B cell (primary cell): ENCODE measurements around the gene GTF2H4. TPM values are rescaled to one million over a fixed set of nuclear protein-coding genes. Genes with fewer than 3 reads are reported as not detected.

ENCODE experiments used
- ATAC-seq: fragments of 200-7000 bp; cut with Tn5 transposase; one replicate; pipeline ENCODE4 v1.10.0; 2021; ENCODE audit warnings: low read depth, mild to moderate bottlenecking, moderate number of reproducible peaks, moderate library complexity
- CTCF ChIA-PET: fragments of 350-600 bp; sonication (Branson Sonifier 250); formaldehyde crosslinking; loops from one replicate; lab custom pipeline; 2021; ENCODE audit warnings: antibody characterized with exemption, inconsistent platforms; lab: Charles Lee
- POLR2A ChIA-PET: fragments of 350-600 bp; sonication (Branson Sonifier 250); formaldehyde crosslinking; loops from one replicate; lab custom pipeline; 2021; ENCODE audit warnings: antibody characterized with exemption; lab: Charles Lee
- DNase-seq: peaks from one replicate; pipeline ENCODE4 v3.0.0; 2013
- H2AFZ ChIP-seq: 2 replicates; pipeline ENCODE4 v1.6.1; 2012; ENCODE audit warnings: mild to moderate bottlenecking, low read depth, low read length; ENCODE audit not compliant: insufficient read depth, poor library complexity, severe bottlenecking
- H3K27ac ChIP-seq, 2 donors: 1 replicate in 1 of 2; 2 replicates in 1 of 2; pipeline ENCODE4 v1.5.1; 2012 to 2013; ENCODE audit warnings: low read length in 2 of 2, mild to moderate bottlenecking in 2 of 2, moderate library complexity in 1 of 2
- H3K27me3 ChIP-seq, 4 experiments: fragments of 200-600 bp in 1 of 4; sonication (generic) in 1 of 4; replicated peaks in 1 of 4; 1 replicate in 2 of 4; 2 replicates in 2 of 4; pipeline versions ENCODE4 v1.6.1 to v1.7.0; 2013 to 2016; ENCODE audit warnings: low read length in 3 of 4, mild to moderate bottlenecking in 2 of 4, mixed read lengths in 1 of 4, moderate library complexity in 1 of 4; ENCODE audit not compliant: insufficient read depth in 4 of 4, control insufficient read depth in 3 of 4; ENCODE audit errors: control extremely low read depth in 1 of 4
- H3K36me3 ChIP-seq, 2 experiments: replicated peaks in 1 of 2; 1 replicate in 1 of 2; 2 replicates in 1 of 2; pipeline versions ENCODE4 v1.6.1 to v1.7.1; 2013; ENCODE audit warnings: low read length in 1 of 2; ENCODE audit not compliant: insufficient read depth in 2 of 2, control insufficient read depth in 1 of 2; ENCODE audit errors: control extremely low read depth in 1 of 2, extremely low read depth in 1 of 2
- H3K4me1 ChIP-seq, 2 donors: fragments of 200-600 bp in 1 of 2; sonication (generic) in 1 of 2; 1 replicate in 1 of 2; 2 replicates in 1 of 2; pipeline versions ENCODE4 v1.5.1 to v1.6.1; 2013 to 2017; ENCODE audit warnings: low read length in 2 of 2; ENCODE audit not compliant: control insufficient read depth in 2 of 2, insufficient read depth in 2 of 2
- H3K4me2 ChIP-seq: replicated peaks from 2 replicates; pipeline ENCODE3; 2012; ENCODE audit warnings: mild to moderate bottlenecking, low read depth, low read length; ENCODE audit not compliant: poor library complexity, severe bottlenecking
- H3K4me3 ChIP-seq, 5 experiments: fragments of 200-600 bp in 1 of 5; sonication (generic) in 1 of 5; 1 replicate in 3 of 5; 2 replicates in 2 of 5; pipeline versions ENCODE4 v1.5.1 to v1.7.0; 2011 to 2016; ENCODE audit warnings: low read length in 4 of 5, mild to moderate bottlenecking in 4 of 5, low read depth in 2 of 5, control low read depth in 1 of 5, moderate library complexity in 1 of 5; ENCODE audit not compliant: insufficient read depth in 1 of 5; ENCODE audit errors: control extremely low read depth in 1 of 5, extremely low read depth in 1 of 5
- H3K79me2 ChIP-seq: fragments of 200-600 bp; sonication (generic); one replicate; pipeline ENCODE4 v1.6.0; 2016; ENCODE audit warnings: low read length; ENCODE audit not compliant: control insufficient read depth, insufficient read depth
- H3K9ac ChIP-seq: fragments of 200-600 bp; sonication (generic); 2 replicates; pipeline ENCODE4 v1.6.1; 2017; ENCODE audit warnings: mild to moderate bottlenecking, low read length, moderate library complexity
- H3K9me3 ChIP-seq, 3 donors: one replicate each; pipeline versions ENCODE4 v1.6.1 to v1.7.1; 2013; ENCODE audit warnings: low read length in 2 of 3; ENCODE audit not compliant: control insufficient read depth in 2 of 3, insufficient read depth in 1 of 3; ENCODE audit errors: control extremely low read depth in 1 of 3
- H4K20me1 ChIP-seq: 2 replicates; pipeline ENCODE4 v1.6.0; 2012; ENCODE audit warnings: mild to moderate bottlenecking, low read length; ENCODE audit not compliant: insufficient read depth, control insufficient read depth, poor library complexity, severe bottlenecking
- H3K27ac Mint-ChIP-seq: one replicate; pipeline ENCODE4 v1.8.0; 2021; ENCODE audit warnings: mixed read lengths
- H3K27me3 Mint-ChIP-seq: one replicate; pipeline ENCODE4 v1.8.0; 2021; ENCODE audit warnings: mixed read lengths
- H3K4me1 Mint-ChIP-seq: one replicate; pipeline ENCODE4 v1.8.0; 2021; ENCODE audit warnings: mixed read lengths
- H3K4me3 Mint-ChIP-seq: one replicate; pipeline ENCODE4 v1.8.0; 2021; ENCODE audit warnings: mixed read lengths
- H3K9me3 Mint-ChIP-seq: one replicate; pipeline ENCODE4 v1.8.0; 2022; ENCODE audit warnings: mixed read lengths; ENCODE audit not compliant: insufficient read depth
- EZH2 ChIP-seq: IDR thresholded peaks from 2 replicates; pipeline ENCODE4 v1.6.1; 2012; ENCODE audit warnings: borderline replicate concordance, low read depth, mild to moderate bottlenecking, moderate library complexity, low read length; ENCODE audit not compliant: insufficient read depth, poor library complexity, severe bottlenecking
- WGBS: methylation state at CpG from one replicate; pipeline ENCODE4 v1.1.5; 2013; ENCODE audit warnings: missing lambda C conversion rate; ENCODE audit not compliant: insufficient coverage; 5-methylcytosine and 5-hydroxymethylcytosine counted together
- intact Hi-C: fragments of 100-400 bp; cut with micrococcal nuclease; formaldehyde crosslinking; loops from one replicate; pipeline ENCODE4 v1.10.0; 2022
- polyA plus RNA-seq: library from polyadenylated mRNA; depleted of rRNA; stranded (reverse); fragments of >200 nt; gene quantifications from 2 replicates; pipeline ENCODE4 v1.2.3, GENCODE V29; 2012
- total RNA-seq, 2 donors: library from RNA; stranded (reverse); fragments of 120-200 nt in 1 of 2; gene quantifications; 1 replicate in 1 of 2; 2 replicates in 1 of 2; pipeline versions ENCODE4 v1.2.3 to v1.2.4, GENCODE V29; 2013 to 2022
- TF ChIP-seq, protein P1 (sequence below): fragments of 200-600 bp; IDR thresholded peaks from one replicate; pipeline ENCODE4 v1.8.0; 2022; ENCODE audit warnings: antibody characterized with exemption, mild to moderate bottlenecking

Gene GTF2H4
- total and polyA plus RNA-seq, 2 donors (not counting 1 experiment from before 2014, with no cell fraction given): 30.2 to 38.4 TPM

DNA sequence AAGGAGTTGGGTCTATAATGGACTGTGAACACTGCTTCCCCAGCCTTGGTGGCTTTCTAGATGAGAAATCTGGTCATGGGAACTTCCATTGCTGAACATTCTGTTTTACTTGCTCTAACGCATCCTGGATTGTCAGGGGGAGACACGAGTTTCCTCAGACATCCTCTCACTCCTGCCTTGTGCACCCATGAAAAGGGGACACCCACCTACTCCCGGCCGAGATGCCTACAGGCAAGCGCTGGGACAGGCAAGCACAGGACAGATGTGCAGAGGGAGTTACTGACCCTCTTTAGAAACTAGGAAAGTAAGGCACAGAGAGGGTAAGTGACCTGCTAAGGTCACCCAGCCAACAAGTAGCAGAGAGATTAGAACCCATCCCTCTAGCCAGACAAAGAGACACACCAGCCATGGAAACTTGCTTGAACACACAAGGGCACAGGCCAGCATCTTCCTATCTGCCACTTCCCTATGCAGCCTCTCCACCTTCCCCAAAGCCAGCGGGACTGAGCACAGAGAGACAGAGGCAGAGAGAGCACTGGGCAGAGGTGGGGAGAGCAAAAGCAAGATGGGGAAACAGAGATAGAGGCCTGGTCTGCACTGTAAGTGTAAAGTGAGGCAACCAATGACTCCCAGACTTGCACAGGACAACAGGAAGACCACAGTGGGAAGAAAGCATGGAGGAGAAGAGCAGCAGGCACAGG is 24.8 kb downstream of the GTF2H4 start:
- H3K9me3 ChIP-seq: peaks cover 0 to 11% (median 6%) of the 10 kb centered on the region in 3 donors
- H3K4me3 ChIP-seq: no peak overlapping the region
- no peak for TF ChIP-seq EZH2
- TF ChIP-seq, protein P1, sequence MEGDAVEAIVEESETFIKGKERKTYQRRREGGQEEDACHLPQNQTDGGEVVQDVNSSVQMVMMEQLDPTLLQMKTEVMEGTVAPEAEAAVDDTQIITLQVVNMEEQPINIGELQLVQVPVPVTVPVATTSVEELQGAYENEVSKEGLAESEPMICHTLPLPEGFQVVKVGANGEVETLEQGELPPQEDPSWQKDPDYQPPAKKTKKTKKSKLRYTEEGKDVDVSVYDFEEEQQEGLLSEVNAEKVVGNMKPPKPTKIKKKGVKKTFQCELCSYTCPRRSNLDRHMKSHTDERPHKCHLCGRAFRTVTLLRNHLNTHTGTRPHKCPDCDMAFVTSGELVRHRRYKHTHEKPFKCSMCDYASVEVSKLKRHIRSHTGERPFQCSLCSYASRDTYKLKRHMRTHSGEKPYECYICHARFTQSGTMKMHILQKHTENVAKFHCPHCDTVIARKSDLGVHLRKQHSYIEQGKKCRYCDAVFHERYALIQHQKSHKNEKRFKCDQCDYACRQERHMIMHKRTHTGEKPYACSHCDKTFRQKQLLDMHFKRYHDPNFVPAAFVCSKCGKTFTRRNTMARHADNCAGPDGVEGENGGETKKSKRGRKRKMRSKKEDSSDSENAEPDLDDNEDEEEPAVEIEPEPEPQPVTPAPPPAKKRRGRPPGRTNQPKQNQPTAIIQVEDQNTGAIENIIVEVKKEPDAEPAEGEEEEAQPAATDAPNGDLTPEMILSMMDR: no peak
- Mint-ChIP-seq H3K27me3 (peaks cover 18% of the 10 kb centered on the region), H3K9me3 (peaks cover 6% of the 10 kb centered on the region), H3K4me3 (no peak overlapping the region), H3K27ac (no peak overlapping the region), H3K4me1 (no peaks in the 10 kb centered on the region)
- ChIA-PET CTCF (no interaction called here), POLR2A (no interaction called here)
- no peaks in the 10 kb centered on the region for H4K20me1 ChIP-seq
- intact Hi-C loops: no loop called here
- WGBS: 67% methylated on average over 1 of the region's 6 CpGs
- ATAC-seq: no peak
- DNase-seq: no peak
- H3K27me3 ChIP-seq: peaks cover 0 to 5% (median 1%) of the 10 kb centered on the region in 4 experiments
- no peaks in the 10 kb centered on the region for H3K79me2 ChIP-seq
- no peak overlapping the region for H3K27ac ChIP-seq
- H3K9ac ChIP-seq: no peak overlapping the region
- H2AFZ ChIP-seq: no peak overlapping the region
- no peaks in the 10 kb centered on the region for H3K36me3 ChIP-seq
- H3K4me2 ChIP-seq: no peak overlapping the region
- no peaks in the 10 kb centered on the region for H3K4me1 ChIP-seq

DNA sequence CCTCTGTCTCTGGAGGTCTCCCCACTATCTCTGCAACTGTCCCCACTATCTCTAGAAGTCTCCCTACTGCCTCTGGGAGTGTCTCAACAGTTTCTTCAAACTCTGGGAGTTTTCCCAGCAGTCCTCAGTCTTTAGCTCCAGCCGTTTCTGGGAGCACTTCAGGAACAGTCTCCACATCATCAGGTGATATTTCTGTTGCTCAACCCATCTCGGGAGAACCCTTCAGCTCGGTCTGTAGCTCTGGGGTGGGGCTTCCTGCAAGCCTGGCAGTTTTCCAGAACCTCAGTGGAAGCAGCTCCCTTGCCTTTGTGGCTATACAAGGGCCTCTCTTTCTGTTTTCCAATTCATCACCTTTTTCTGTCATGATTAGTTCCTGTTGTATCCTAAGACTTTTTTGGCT is 27.0 kb downstream of the GTF2H4 start:
- intact Hi-C loops: no loop called here
- no peak for ATAC-seq
- no peaks in the 10 kb centered on the region for H4K20me1 ChIP-seq
- H3K27me3 ChIP-seq: peaks cover 0 to 11% (median 1%) of the 10 kb centered on the region in 4 experiments
- H3K9me3 ChIP-seq: no peaks in the 10 kb centered on the region
- ChIA-PET CTCF (no interaction called here), POLR2A (no interaction called here)
- no peak for DNase-seq
- WGBS: 48% methylated on average over 3 of the region's 3 CpGs
- H2AFZ ChIP-seq: no peak overlapping the region
- H3K9ac ChIP-seq: no peak overlapping the region
- no peak overlapping the region for H3K4me2 ChIP-seq
- Mint-ChIP-seq H3K27me3 (peaks cover 24% of the 10 kb centered on the region), H3K27ac (no peak overlapping the region), H3K9me3 (no peaks in the 10 kb centered on the region), H3K4me3 (no peak overlapping the region), H3K4me1 (no peaks in the 10 kb centered on the region)
- no peak overlapping the region for H3K4me3 ChIP-seq
- H3K27ac ChIP-seq: no peak overlapping the region
- H3K79me2 ChIP-seq: no peaks in the 10 kb centered on the region
- TF ChIP-seq, protein P1: no peak
- TF ChIP-seq EZH2: no peak
- H3K4me1 ChIP-seq: no peaks in the 10 kb centered on the region
- no peaks in the 10 kb centered on the region for H3K36me3 ChIP-seq
